Tibial artery (tissue), 4 donors: ENCODE data around the gene LGR6.
A peak's percentile ranks its signal among the peaks of the same experiment; 100 is the strongest.

Experiments
- DNase-seq, 2 donors: peaks; one replicate each; pipeline ENCODE4 v3.0.0-alpha.2; 2019
- H3K27ac ChIP-seq, 2 donors: fragments of 200-600 bp; sonication (generic) in 1 of 2; 1 replicate in 1 of 2; 2 replicates in 1 of 2; pipeline ENCODE4 v1.5.1; 2018 to 2019; ENCODE audit warnings: mild to moderate bottlenecking in 1 of 2
- H3K27me3 ChIP-seq, 2 donors: fragments of 200-600 bp; sonication (generic) in 1 of 2; one replicate each; pipeline versions ENCODE4 v1.5.1 to v1.6.0; 2016 to 2019
- H3K36me3 ChIP-seq, 3 donors: fragments of 200-600 bp; sonication (generic) in 2 of 3; one replicate each; pipeline ENCODE4 v1.5.1; 2016 to 2019; ENCODE audit warnings: mild to moderate bottlenecking in 2 of 3
- H3K4me1 ChIP-seq, 4 donors: fragments of 200-600 bp; sonication (generic) in 2 of 4; 1 replicate in 3 of 4; 2 replicates in 1 of 4; pipeline ENCODE4 v1.5.1; 2016 to 2019
- H3K4me3 ChIP-seq, 2 donors: fragments of 200-600 bp; sonication (generic) in 1 of 2; 1 replicate in 1 of 2; 2 replicates in 1 of 2; pipeline ENCODE4 v1.5.1; 2018 to 2019; ENCODE audit warnings: mild to moderate bottlenecking in 2 of 2
- H3K9me3 ChIP-seq, 3 donors: fragments of 200-600 bp; sonication (generic) in 1 of 3; one replicate each; pipeline ENCODE4 v1.5.1; 2016 to 2019
- CTCF ChIP-seq, 2 experiments: fragments of 200-600 bp in 1 of 2; fragments of 450-650 bp in 1 of 2; IDR thresholded peaks; one replicate each; pipeline ENCODE4 v1.5.1; 2017 to 2019; ENCODE audit warnings: antibody characterized with exemption in 2 of 2, mild to moderate bottlenecking in 1 of 2, moderate library complexity in 1 of 2
- intact Hi-C: fragments of 100-400 bp; cut with DNase I; formaldehyde crosslinking; loops from one replicate; pipeline ENCODE4 v1.15.0; 2023; ENCODE audit warnings: low total_unique reads

The LGR6 gene

GRCh38 chr1:202245391-202245790 lies 51.8 kb downstream of the LGR6 start:
- H3K27ac ChIP-seq, result peak overlapping the region in 1 of 2 donors; percentile 26
- H3K9me3 ChIP-seq, result no peaks in the 10 kb centered on the region
- H3K36me3 ChIP-seq, result peaks cover 0 to 8% (median 7%) of the 10 kb centered on the region in 3 donors
- TF ChIP-seq CTCF (IDR thresholded peaks at IDR 0.05), result no peak
- no peak for DNase-seq
- intact Hi-C loops, result loop anchor here (5.0 kb wide), 1 partner anchor 197 kb away; no protein-coding TSS in a partner anchor
- no peaks in the 10 kb centered on the region for H3K27me3 ChIP-seq
- H3K4me1 ChIP-seq, result peaks cover 0 to 33% (median 25%) of the 10 kb centered on the region in 4 donors
- H3K4me3 ChIP-seq, result no peak overlapping the region

- DNase-seq, result no peak
- TF ChIP-seq CTCF (IDR thresholded peaks at IDR 0.05), result no peak
- intact Hi-C loops, result loop anchor here (5.0 kb wide), 1 partner anchor 195 kb away; no protein-coding TSS in a partner anchor
These were observed 53.5 kb downstream of the LGR6 start for GRCh38 chr1:202247104-202247503.

GRCh38 chr1:202247837-202248795 lies 54.5 kb downstream of the LGR6 start:
- Histone ChIP-seq H3K4me1 (peaks cover 0 to 9% (median 7%) of the 10 kb centered on the region in 4 donors), H3K27me3 (no peaks in the 10 kb centered on the region), H3K9me3 (no peaks in the 10 kb centered on the region), H3K4me3 (no peak overlapping the region), H3K36me3 (peaks cover 0 to 8% (median 7%) of the 10 kb centered on the region in 3 donors), H3K27ac (no peak overlapping the region)
- intact Hi-C loops, result loop anchor here (5.0 kb wide), 1 partner anchor 194 kb away; no protein-coding TSS in a partner anchor
- no peak for TF ChIP-seq CTCF (IDR thresholded peaks at IDR 0.05)
- no peak for DNase-seq

More at GRCh38 chr1:202247104-202247503, 53.5 kb downstream of the LGR6 start:
- Histone ChIP-seq H3K9me3 (no peaks in the 10 kb centered on the region), H3K4me3 (no peak overlapping the region), H3K27ac (no peak overlapping the region), H3K27me3 (no peaks in the 10 kb centered on the region), H3K36me3 (peaks cover 0 to 8% (median 7%) of the 10 kb centered on the region in 3 donors), H3K4me1 (peaks cover 0 to 16% (median 10%) of the 10 kb centered on the region in 4 donors)

GRCh38 chr1:202248861-202249260 lies 55.3 kb downstream of the LGR6 start:
- Histone ChIP-seq H3K4me3 (no peak overlapping the region), H3K4me1 (peaks cover 0 to 9% (median 7%) of the 10 kb centered on the region in 4 donors), H3K27ac (no peak overlapping the region), H3K36me3 (peaks cover 0 to 8% (median 7%) of the 10 kb centered on the region in 3 donors), H3K9me3 (no peaks in the 10 kb centered on the region), H3K27me3 (no peaks in the 10 kb centered on the region)
- intact Hi-C loops, result loop anchor here (5.0 kb wide), 1 partner anchor 193 kb away; no protein-coding TSS in a partner anchor
- DNase-seq, result no peak
- no peak for TF ChIP-seq CTCF (IDR thresholded peaks at IDR 0.05)

GRCh38 chr1:202249436-202249835 lies 55.8 kb downstream of the LGR6 start:
- Histone ChIP-seq H3K27ac (no peak overlapping the region), H3K9me3 (no peaks in the 10 kb centered on the region), H3K36me3 (peaks cover 0 to 8% (median 7%) of the 10 kb centered on the region in 3 donors), H3K4me3 (no peak overlapping the region), H3K4me1 (peaks cover 0 to 13% (median 9%) of the 10 kb centered on the region in 4 donors), H3K27me3 (no peaks in the 10 kb centered on the region)
- DNase-seq, result no peak
- no peak for TF ChIP-seq CTCF (IDR thresholded peaks at IDR 0.05)
- intact Hi-C loops, result loop anchor here (5.0 kb wide), 1 partner anchor 193 kb away; no protein-coding TSS in a partner anchor
